ENCODE data around the gene DOK7. TPM values are rescaled to one million over a fixed set of nuclear protein-coding genes. Genes with fewer than 3 reads are reported as not detected.

Gene DOK7
- total RNA-seq, 1 donor: under 0.01 TPM

DNA sequence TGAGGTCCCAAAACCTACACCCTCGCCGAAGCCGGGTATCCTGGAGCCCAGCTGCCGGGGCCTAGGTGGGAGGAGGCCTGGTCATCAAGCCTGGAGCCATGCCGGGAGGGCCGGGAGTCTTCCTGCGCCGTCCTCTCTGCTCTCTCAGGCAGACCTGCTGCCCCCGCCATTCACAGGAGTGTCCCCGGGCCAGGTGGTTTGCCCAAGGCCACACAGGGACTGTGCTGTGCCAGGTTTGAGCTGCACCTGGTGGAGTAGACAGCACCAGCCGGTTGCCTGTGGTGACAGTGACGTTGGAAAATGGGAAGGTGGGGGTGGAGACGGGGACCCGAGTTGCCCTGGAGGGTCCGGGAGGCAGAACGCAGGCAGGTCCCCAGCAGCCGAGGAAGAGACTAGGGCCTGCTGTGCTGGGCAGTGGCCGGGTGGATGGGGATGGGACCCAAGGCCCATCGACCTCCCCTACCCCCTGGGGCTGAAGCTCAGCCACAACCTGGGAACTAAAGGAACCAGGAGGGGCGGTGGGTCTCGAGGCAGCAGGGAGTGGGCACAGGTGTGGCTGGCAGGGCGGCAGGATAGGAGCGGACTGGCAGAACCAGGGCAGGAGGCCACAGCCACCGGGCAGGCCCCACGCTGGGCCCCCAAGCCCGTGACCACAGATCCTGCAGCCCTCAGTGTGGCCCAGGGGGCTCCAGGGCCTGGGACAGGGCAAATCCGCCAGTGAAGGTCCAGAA lies 9.5 kb downstream of the DOK7 start:
- no peak for DNase-seq (ENCODE audit: low read depth in 2 of 3, low spot score in 2 of 3)

GRCh38 chr4:3473181-3473950 lies 10.3 kb downstream of the DOK7 start:
- no peak for DNase-seq (ENCODE audit: low read depth in 2 of 3, low spot score in 2 of 3)

DNA sequence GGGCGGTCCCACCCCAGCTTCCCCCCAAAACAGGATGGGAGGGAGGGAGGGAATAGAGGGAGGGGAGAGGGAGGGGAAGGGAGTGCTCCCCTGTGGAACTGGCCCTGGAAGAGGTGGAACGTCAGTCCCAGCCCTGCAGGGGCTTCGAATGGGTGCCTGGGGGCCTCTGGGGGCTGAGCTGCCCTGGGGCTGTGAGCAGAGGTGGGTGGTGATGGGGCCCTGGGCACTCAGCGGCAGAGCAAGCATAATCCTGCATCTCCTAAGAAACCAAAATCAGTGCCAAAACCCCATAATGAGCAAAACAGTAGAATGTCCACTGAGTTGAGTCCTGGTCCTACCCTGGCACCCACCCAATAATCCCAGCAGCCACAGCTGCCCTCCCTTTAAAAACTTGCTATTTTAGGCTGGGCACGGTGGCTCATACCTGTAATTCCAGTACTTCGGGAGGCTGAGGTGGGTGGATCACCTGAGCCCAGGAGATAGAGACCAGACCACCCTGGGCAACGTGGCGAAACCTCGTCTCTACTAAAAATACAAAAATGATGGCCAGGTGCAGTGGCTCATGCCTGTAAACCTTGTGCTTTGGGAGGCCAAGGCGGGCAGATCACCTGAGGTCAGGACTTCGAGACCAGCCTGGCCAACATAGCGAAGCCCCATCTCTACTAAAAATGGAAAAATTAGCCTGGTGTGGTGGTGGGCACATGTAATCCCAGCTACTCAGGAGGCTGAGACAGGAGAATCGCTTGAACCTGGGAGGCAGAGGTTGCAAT lies 11.1 kb downstream of the DOK7 start:
- DNase-seq (ENCODE audit: low read depth in 2 of 3, low spot score in 2 of 3): no peak

DNA sequence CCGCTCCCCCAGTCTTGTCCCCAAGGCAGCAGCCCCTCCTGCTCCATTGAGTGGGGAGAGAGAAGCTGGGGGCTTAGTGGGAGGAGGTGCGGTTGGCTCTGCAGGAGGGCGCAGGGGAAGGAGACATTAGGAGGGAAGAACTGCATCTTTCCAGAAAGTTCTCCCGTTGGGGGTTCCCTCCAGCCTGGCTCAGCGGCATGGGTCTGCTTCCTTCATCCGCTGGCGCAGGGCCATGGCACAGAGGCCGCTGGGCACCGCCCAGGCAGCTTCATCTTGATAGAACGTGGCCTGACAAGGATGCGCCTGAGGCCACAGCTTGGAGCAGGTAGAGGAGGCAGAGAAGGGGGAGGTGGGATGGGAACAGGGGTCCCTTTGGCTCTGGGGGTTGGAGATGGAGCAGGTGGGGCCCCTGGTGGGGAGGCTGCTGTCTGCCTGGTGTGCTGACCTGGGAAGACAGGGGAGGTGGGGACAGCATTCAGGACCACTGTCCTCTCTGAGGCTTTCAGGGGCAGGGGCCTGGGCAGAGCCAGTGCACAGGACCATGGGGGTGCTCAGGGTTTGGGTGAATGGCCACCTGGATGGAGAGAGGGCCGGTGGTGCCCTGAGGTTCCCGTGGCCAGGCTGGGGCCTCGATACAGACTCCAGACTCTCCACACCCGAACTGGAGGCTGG lies 12.1 kb downstream of the DOK7 start:
- DNase-seq (ENCODE audit: low read depth in 2 of 3, low spot score in 2 of 3): no peak

DNA sequence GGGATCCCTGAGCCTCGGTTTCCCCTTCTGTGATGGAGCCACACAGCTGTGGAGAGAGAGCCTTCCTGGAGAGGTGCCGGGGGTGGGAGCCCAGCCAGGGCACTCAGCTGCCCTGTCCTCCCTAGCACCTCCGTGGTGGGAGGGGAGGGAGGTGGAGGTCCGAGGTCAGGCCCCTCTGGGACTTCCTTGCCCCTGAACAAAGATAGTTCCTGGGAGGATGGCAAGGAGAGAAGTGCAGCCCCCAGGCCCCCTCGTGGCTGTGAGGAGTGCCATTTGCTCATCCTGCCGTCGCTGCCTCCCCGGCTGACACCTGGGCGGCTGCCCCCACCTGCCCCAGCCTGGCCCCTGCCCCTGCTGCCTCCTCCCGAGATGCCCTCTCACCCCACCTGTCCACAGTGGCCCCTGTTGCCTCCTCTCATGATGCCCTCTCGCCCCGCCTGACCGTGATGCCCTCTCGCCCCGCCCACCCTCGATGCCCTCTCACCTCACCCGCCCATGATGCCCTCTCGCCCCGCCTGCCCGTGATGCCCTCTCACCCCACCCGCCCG lies 12.7 kb downstream of the DOK7 start:
- DNase-seq (ENCODE audit: low read depth in 2 of 3, low spot score in 2 of 3): no peak

- DNase-seq (ENCODE audit: low read depth in 2 of 3, low spot score in 2 of 3): no peak
Observed at GRCh38 chr4:3476341-3476747, 13.2 kb downstream of the DOK7 start.

GRCh38 chr4:3476936-3477749 lies 14.0 kb downstream of the DOK7 start:
- no peak for DNase-seq (ENCODE audit: low read depth in 2 of 3, low spot score in 2 of 3)

DNA sequence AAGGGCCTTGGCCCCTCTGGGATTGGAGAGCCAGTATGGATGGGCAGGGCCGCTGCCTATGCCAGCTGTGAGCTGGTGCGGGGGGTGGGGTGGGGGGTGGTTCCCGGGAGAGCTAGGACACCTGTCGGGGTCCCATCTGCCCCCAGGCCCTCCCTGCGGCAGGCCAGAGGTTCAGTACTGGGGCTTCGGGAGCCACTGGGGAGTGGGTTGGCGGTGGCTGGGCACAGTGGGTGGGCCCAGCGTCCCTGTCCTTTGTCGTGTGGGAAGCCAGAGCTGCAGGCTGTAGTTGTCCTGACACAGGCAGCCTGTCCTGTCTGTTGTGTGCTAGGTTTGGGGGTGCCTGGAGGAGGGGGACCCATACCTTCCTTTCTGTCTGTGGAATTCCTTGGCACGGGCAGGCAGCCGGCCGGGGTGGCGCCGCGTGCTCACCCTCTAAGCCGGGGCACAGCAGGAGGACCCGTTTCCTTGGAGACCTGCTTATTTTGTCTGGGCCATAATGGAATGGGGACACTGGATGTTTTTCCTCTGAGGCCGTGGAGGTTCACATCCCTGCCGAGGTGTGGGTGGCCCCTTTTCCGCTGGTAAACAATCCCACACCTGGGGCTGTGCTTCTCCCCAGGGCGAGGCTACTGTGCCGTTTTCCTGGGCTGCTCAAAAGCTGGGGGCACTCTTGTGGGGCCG lies 14.8 kb downstream of the DOK7 start:
- DNase-seq (ENCODE audit: low read depth in 2 of 3, low spot score in 2 of 3): no peak

GRCh38 chr4:3478446-3479357 lies 15.6 kb downstream of the DOK7 start:
- no peak for DNase-seq (ENCODE audit: low read depth in 2 of 3, low spot score in 2 of 3)

DNA sequence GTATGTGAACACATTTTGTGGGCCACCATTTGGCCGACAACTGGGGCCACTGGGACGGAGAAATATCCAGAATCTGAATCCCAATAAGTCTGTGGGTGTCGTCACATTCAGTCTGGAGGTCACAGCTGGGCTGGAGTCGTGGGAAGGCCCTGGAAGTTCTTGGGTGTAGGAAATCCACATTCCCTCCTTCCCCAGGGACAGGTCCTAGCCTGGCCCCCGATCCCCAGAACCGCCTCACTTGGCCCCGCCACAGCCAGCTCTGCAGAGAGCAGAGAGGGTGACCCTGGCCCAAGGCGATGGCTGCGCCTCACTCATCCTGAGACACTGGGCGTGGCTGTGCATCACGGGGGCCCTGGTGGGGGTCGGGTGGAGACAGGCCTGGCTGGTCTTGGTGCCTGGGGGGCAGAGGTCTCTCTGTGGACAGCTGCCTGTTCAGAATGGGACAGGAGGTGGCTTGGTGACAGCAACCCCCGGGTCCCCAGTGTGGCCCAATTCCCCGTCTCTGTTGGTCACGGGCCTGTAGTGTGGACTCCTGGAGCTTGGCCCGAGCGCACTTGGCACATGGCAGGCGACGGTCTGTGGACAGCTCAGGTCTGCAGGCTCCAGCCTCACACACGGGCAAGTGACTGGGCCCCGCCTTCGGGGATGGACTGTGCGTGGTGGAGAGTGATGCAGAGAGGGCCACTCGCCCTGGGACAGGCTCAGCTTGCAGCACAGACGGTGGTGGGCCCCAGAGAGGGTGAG lies 16.4 kb downstream of the DOK7 start:
- no peak for DNase-seq (ENCODE audit: low read depth in 2 of 3, low spot score in 2 of 3)

DNA sequence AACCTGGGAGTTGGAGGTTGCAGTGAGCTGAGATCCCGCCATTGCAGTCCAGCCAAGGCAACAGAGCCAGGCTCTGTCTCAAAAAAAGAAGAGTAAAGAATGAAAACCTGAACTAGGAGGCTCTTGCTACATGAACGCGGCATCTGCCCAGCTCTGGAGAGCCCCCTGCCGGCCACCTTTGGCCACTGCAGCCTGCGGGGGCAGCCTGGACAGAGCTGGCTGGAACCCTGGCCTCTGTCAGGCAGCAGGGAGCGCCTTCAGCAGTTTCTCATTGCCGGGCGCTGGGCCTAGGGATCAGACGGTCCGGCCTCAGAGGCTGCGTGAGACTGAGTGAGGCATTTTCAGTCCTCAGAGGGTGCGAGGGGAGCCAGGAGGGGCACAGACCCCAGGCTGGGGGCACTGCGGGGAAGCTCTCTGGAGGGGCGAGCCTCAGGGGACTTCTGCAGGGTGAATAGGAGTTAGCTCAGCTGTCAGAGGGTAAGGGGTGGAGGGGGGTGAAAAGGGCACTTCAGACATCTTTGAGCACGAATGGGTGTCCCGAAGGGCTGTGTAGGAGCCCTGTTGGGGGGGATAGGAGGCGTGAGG lies 17.5 kb downstream of the DOK7 start:
- DNase-seq (ENCODE audit: low read depth in 2 of 3, low spot score in 2 of 3): peak; percentile 37 to 71 (median 65)

DNA sequence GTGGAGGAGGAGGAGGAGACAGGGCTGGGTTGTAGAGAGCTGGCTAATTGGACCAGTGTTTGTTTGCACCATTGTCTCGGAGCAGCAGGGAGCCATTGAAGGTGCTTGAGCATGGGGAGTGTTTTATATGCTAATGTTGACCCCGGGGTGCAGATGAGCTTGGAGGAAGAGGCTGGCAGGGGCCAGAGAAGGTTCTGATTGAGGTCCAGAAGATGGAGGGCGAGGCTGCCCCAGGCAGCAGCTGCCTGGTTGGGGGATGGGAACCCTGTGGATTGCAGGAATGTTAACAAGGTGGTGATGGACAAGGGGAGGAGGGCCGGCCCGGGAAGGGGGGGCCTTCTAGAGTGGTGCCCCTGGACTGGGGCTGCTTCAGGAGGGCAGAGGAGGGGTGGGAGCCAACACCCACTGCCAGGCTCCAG lies 18.0 kb downstream of the DOK7 start:
- DNase-seq (ENCODE audit: low read depth in 2 of 3, low spot score in 2 of 3): no peak

- no peak for DNase-seq (ENCODE audit: low read depth in 2 of 3, low spot score in 2 of 3)
Observed at GRCh38 chr4:3481783-3482393, 18.8 kb downstream of the DOK7 start.

GRCh38 chr4:3482707-3483106 lies 19.6 kb downstream of the DOK7 start:
- no peak for DNase-seq (ENCODE audit: low read depth in 2 of 3, low spot score in 2 of 3)

DNA sequence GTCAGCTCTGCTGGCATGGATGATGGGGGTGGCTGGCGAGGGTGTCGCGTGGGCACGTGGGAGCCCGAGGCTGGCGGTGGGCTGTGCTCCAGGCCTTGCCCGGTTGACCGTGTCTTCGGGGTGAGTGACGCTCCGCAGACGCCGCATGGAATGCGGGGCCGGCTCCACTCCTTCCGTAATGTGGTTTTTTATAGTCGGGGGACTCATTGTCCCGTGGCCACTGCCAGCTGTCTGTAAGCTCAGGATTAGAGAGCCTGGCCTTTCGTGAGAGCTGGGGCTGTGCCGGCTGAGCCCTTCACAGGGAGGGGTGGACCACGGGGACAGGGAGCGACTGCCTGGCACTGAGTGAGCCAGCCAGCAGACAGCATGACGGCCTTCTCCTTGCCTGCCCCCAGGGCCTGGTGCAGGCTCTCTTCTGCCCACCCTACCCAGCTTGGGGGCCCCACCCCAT lies 20.4 kb downstream of the DOK7 start:
- no peak for DNase-seq (ENCODE audit: low read depth in 2 of 3, low spot score in 2 of 3)

Measured in hematopoietic multipotent progenitor cell (in vitro differentiated cells).